H9 (cell line): ENCODE results near the gene ZFAND5. TPM values are rescaled to one million over a fixed set of nuclear protein-coding genes. Genes with fewer than 3 reads are reported as not detected.

Experiments
- DNase-seq: peaks from one replicate; pipeline ENCODE4 v3.0.0-alpha.2; 2017
- H2AFZ ChIP-seq: one replicate; pipeline ENCODE4 v1.6.1; 2013; ENCODE audit warnings: mild to moderate bottlenecking, low read length, control low read depth, moderate library complexity
- H2AK5ac ChIP-seq: 2 replicates; pipeline ENCODE4 v1.6.1; 2013; ENCODE audit warnings: low read length, control low read depth, mixed read lengths; ENCODE audit not compliant: insufficient read length
- H2BK120ac ChIP-seq: one replicate; pipeline ENCODE4 v1.6.1; 2013; ENCODE audit warnings: low read depth, mild to moderate bottlenecking, low read length, control low read depth, inconsistent platforms; ENCODE audit not compliant: poor library complexity, severe bottlenecking
- H2BK12ac ChIP-seq: 2 replicates; pipeline ENCODE4 v1.6.1; 2013; ENCODE audit warnings: low read length, control low read depth, mixed read lengths, low read depth; ENCODE audit not compliant: insufficient read length
- H2BK15ac ChIP-seq: 2 replicates; pipeline ENCODE4 v1.6.1; 2013; ENCODE audit warnings: low read depth, low read length, control low read depth
- H2BK20ac ChIP-seq: one replicate; pipeline ENCODE4 v1.6.1; 2013; ENCODE audit warnings: low read depth, mild to moderate bottlenecking, low read length, control low read depth, inconsistent platforms; ENCODE audit not compliant: poor library complexity, severe bottlenecking
- H2BK5ac ChIP-seq: 2 replicates; pipeline ENCODE4 v1.6.1; 2013; ENCODE audit warnings: low read length, control low read depth, mixed read lengths; ENCODE audit not compliant: insufficient read length
- H3K14ac ChIP-seq: 2 replicates; pipeline ENCODE4 v1.6.1; 2013; ENCODE audit warnings: low read length, control low read depth; ENCODE audit not compliant: insufficient read depth
- H3K18ac ChIP-seq: 2 replicates; pipeline ENCODE4 v1.6.1; 2013; ENCODE audit warnings: low read depth, mild to moderate bottlenecking, mixed read lengths, low read length, control low read depth; ENCODE audit not compliant: insufficient read length
- H3K23ac ChIP-seq: 2 replicates; pipeline ENCODE4 v1.6.1; 2013; ENCODE audit warnings: low read length, control low read depth, mixed read lengths, low read depth; ENCODE audit not compliant: insufficient read length
- H3K23me2 ChIP-seq: 2 replicates; pipeline ENCODE4 v1.6.1; 2013; ENCODE audit warnings: low read depth, mild to moderate bottlenecking, mixed read lengths, low read length, control low read depth; ENCODE audit not compliant: insufficient read length, poor library complexity, severe bottlenecking
- H3K27ac ChIP-seq: 2 replicates; pipeline ENCODE4 v1.5.1; 2013; ENCODE audit warnings: low read length, control low read depth, mixed read lengths, low read depth; ENCODE audit not compliant: insufficient read length
- H3K27me3 ChIP-seq: 2 replicates; pipeline ENCODE4 v1.6.1; 2013; ENCODE audit warnings: low read length, control low read depth, inconsistent platforms; ENCODE audit not compliant: insufficient read depth
- H3K4ac ChIP-seq: 2 replicates; pipeline ENCODE4 v1.6.1; 2013; ENCODE audit warnings: low read depth, mild to moderate bottlenecking, control low read depth, inconsistent platforms, low read length, moderate library complexity
- H3K4me1 ChIP-seq: 2 replicates; pipeline ENCODE4 v1.6.1; 2013; ENCODE audit warnings: low read length, control low read depth, inconsistent platforms; ENCODE audit not compliant: insufficient read depth
- H3K4me2 ChIP-seq: 2 replicates; pipeline ENCODE4 v1.6.1; 2013; ENCODE audit warnings: low read length, control low read depth, mixed read lengths; ENCODE audit not compliant: insufficient read length, insufficient read depth
- H3K56ac ChIP-seq: 2 replicates; pipeline ENCODE4 v1.6.1; 2013; ENCODE audit warnings: low read depth, mild to moderate bottlenecking, mixed read lengths, low read length, control low read depth; ENCODE audit not compliant: insufficient read length
- H3K79me1 ChIP-seq: 2 replicates; pipeline ENCODE4 v1.6.1; 2013; ENCODE audit warnings: low read depth, mild to moderate bottlenecking, moderate library complexity, low read length, control low read depth, inconsistent platforms; ENCODE audit not compliant: insufficient read depth, poor library complexity, severe bottlenecking
- H3K79me2 ChIP-seq: 2 replicates; pipeline ENCODE4 v1.6.1; 2013; ENCODE audit warnings: low read length, control low read depth, inconsistent platforms; ENCODE audit not compliant: insufficient read depth
- H3K9ac ChIP-seq: 2 replicates; pipeline ENCODE4 v1.6.1; 2013; ENCODE audit warnings: low read length, control low read depth, mixed read lengths; ENCODE audit not compliant: insufficient read length; ENCODE audit errors: extremely low read depth
- H3K9me3 ChIP-seq: one replicate; pipeline ENCODE4 v1.6.1; 2013; ENCODE audit warnings: low read depth, low read length, inconsistent platforms; ENCODE audit not compliant: control insufficient read depth
- H3T11ph ChIP-seq: one replicate; pipeline ENCODE4 v1.6.1; 2013; ENCODE audit warnings: mild to moderate bottlenecking, low read length, control low read depth, inconsistent platforms
- H4K20me1 ChIP-seq: one replicate; pipeline ENCODE4 v1.6.1; 2013; ENCODE audit not compliant: control insufficient read depth, insufficient read length, insufficient read depth
- H4K5ac ChIP-seq: 2 replicates; pipeline ENCODE4 v1.6.1; 2013; ENCODE audit warnings: low read depth, mild to moderate bottlenecking, mixed read lengths, low read length, control low read depth; ENCODE audit not compliant: insufficient read length
- H4K8ac ChIP-seq: replicated peaks from 2 replicates; pipeline ENCODE4 v1.6.1; 2013; ENCODE audit warnings: low read length, control low read depth, mixed read lengths, low read depth; ENCODE audit not compliant: insufficient read length
- H4K91ac ChIP-seq: 2 replicates; pipeline ENCODE4 v1.6.1; 2013; ENCODE audit warnings: low read depth, mild to moderate bottlenecking, moderate library complexity, mixed read lengths, low read length, control low read depth; ENCODE audit not compliant: insufficient read length
- H3K27ac Mint-ChIP-seq, 3 experiments: 2 replicates in 2 of 3; 3 replicates in 1 of 3; pipeline ENCODE4 v1.8.0; 2020 to 2021; ENCODE audit warnings: mixed read lengths in 3 of 3, mild to moderate bottlenecking in 1 of 3, moderate library complexity in 1 of 3
- H3K27me3 Mint-ChIP-seq: 2 replicates; pipeline ENCODE4 v1.8.0; 2021; ENCODE audit warnings: low read depth, mild to moderate bottlenecking, moderate library complexity, mixed read lengths
- H3K36me3 Mint-ChIP-seq, 3 experiments: 2 replicates in 2 of 3; 3 replicates in 1 of 3; pipeline ENCODE4 v1.8.0; 2020 to 2021; ENCODE audit warnings: low read depth in 3 of 3, mixed read lengths in 3 of 3; ENCODE audit not compliant: insufficient read depth in 1 of 3
- H3K4me1 Mint-ChIP-seq, 2 experiments: 2 replicates each; pipeline ENCODE4 v1.8.0; 2020; ENCODE audit warnings: mixed read lengths in 2 of 2
- H3K4me3 Mint-ChIP-seq, 2 experiments: 2 replicates in 1 of 2; 3 replicates in 1 of 2; pipeline ENCODE4 v1.8.0; 2020 to 2021; ENCODE audit warnings: mild to moderate bottlenecking in 2 of 2, mixed read lengths in 2 of 2, moderate library complexity in 1 of 2
- H3K9me3 Mint-ChIP-seq, 2 experiments: 2 replicates in 1 of 2; 3 replicates in 1 of 2; pipeline ENCODE4 v1.8.0; 2020; ENCODE audit warnings: mild to moderate bottlenecking in 2 of 2, mixed read lengths in 2 of 2, moderate library complexity in 1 of 2
- WGBS: extraction: QIAGEN DNeasy Blood & Tissue Kit; methylation state at CpG from one replicate; pipeline ENCODE4 v1.1.7; 2013; ENCODE audit warnings: missing lambda C conversion rate, low lambda C conversion rate, mixed read lengths; ENCODE audit not compliant: insufficient read length; ENCODE audit errors: extremely low coverage; 5-methylcytosine and 5-hydroxymethylcytosine counted together
- total RNA-seq: library from RNA; stranded (reverse); gene quantifications from 2 replicates; pipeline ENCODE4 v1.2.1, GENCODE V29; 2021
- TF ChIP-seq, protein P1 (sequence below): fragments of 200-600 bp; sonication (generic); conservative IDR thresholded peaks from 3 replicates; pipeline ENCODE4 v1.8.0; 2021; ENCODE audit warnings: antibody characterized with exemption, mild to moderate bottlenecking

ZFAND5 gene
- total RNA-seq, 1 experiment from 2014 or later: 304 TPM

DNA sequence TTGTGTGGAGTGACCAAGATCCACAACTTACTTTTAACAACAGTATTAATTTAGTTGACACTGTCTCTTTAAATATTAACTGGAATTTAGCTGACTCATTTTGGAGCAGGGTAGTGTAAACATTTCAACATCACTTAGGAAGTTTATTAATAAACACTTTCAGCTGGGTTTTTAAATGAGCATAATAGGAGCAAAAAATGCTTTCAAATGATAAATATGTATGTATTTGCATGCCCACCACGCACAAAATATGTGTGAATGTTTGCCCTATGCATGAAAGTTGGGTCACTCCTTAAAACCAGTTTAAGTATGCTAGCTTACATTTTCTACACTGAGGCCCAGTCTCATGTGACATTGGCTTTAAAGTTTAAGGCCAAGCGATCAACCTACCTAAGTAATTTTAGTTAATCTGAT is 2.9 kb downstream of the ZFAND5 start:
- no peak overlapping the region for H3K56ac ChIP-seq
- H3K9me3 Mint-ChIP-seq: peaks cover 2% of the 10 kb centered on the region in 2 experiments; a peak in 1 of 5 replicates
- no peak overlapping the region for H2BK120ac ChIP-seq
- no CpG with 5 or more reads among the region's 2 CpGs for WGBS
- H3K4me2 ChIP-seq: peak overlapping the region; percentile 66
- H2BK12ac ChIP-seq: no peak overlapping the region
- H4K91ac ChIP-seq: no peak overlapping the region
- peaks cover 13% of the 10 kb centered on the region for H3K23me2 ChIP-seq
- H3K9me3 ChIP-seq: no peaks in the 10 kb centered on the region
- H3K14ac ChIP-seq: no peak overlapping the region
- no peak overlapping the region for H3K27ac ChIP-seq
- no peak overlapping the region for H3K4ac ChIP-seq
- H3K27me3 ChIP-seq: no peaks in the 10 kb centered on the region
- TF ChIP-seq, protein P1, sequence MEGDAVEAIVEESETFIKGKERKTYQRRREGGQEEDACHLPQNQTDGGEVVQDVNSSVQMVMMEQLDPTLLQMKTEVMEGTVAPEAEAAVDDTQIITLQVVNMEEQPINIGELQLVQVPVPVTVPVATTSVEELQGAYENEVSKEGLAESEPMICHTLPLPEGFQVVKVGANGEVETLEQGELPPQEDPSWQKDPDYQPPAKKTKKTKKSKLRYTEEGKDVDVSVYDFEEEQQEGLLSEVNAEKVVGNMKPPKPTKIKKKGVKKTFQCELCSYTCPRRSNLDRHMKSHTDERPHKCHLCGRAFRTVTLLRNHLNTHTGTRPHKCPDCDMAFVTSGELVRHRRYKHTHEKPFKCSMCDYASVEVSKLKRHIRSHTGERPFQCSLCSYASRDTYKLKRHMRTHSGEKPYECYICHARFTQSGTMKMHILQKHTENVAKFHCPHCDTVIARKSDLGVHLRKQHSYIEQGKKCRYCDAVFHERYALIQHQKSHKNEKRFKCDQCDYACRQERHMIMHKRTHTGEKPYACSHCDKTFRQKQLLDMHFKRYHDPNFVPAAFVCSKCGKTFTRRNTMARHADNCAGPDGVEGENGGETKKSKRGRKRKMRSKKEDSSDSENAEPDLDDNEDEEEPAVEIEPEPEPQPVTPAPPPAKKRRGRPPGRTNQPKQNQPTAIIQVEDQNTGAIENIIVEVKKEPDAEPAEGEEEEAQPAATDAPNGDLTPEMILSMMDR: no peak
- H3K79me1 ChIP-seq: peaks cover 4% of the 10 kb centered on the region
- peak overlapping the region in 1 of 3 experiments; percentile 56; a peak in 1 of 7 replicates for H3K27ac Mint-ChIP-seq
- H3T11ph ChIP-seq: no peak overlapping the region
- no peak overlapping the region for H2BK5ac ChIP-seq
- H3K23ac ChIP-seq: no peak overlapping the region
- H2BK20ac ChIP-seq: no peak overlapping the region
- peaks cover 51 to 52% of the 10 kb centered on the region in 2 experiments for H3K4me1 Mint-ChIP-seq
- no peak overlapping the region for H3K18ac ChIP-seq
- H3K79me2 ChIP-seq: peaks cover 62% of the 10 kb centered on the region
- peak overlapping the region; percentile 85 to 95 for H3K4me3 Mint-ChIP-seq
- H3K4me1 ChIP-seq: no peaks in the 10 kb centered on the region
- H4K8ac ChIP-seq: no peak overlapping the region
- H3K9ac ChIP-seq: peak overlapping the region; percentile 51
- peaks cover 44 to 69% (median 66%) of the 10 kb centered on the region in 3 experiments for H3K36me3 Mint-ChIP-seq
- no peak overlapping the region for H2AK5ac ChIP-seq
- DNase-seq: no peak
- no peaks in the 10 kb centered on the region for H4K20me1 ChIP-seq
- no peak overlapping the region for H2AFZ ChIP-seq
- H2BK15ac ChIP-seq: no peak overlapping the region
- H3K27me3 Mint-ChIP-seq: no peaks in the 10 kb centered on the region
- H4K5ac ChIP-seq: no peak overlapping the region
